Measurements from ENCODE around the gene TCERG1L. TPM values are rescaled to one million over a fixed set of nuclear protein-coding genes. Genes with fewer than 3 reads are reported as not detected.

TCERG1L gene
- total and polyA plus RNA-seq, 2 experiments from 2014 or later, result 0.47 to 0.73 TPM

GRCh38 chr10:131274133-131274880 lies 37.2 kb downstream of the TCERG1L start:
- Histone ChIP-seq H3K36me3 (replicated peaks; ENCODE audit: insufficient read depth, low read depth) (no peaks in the 10 kb centered on the region), H4K20me1 (ENCODE audit: insufficient read depth, poor library complexity, severe bottlenecking) (no peaks in the 10 kb centered on the region), H2AFZ (no peak overlapping the region), H3K27ac (no peak overlapping the region), H3K27me3 (peaks cover 4% of the 10 kb centered on the region), H3K4me1 (ENCODE audit: insufficient read depth) (no peaks in the 10 kb centered on the region), H3K79me2 (no peaks in the 10 kb centered on the region), H3K9me3 (ENCODE audit: low read depth) (no peaks in the 10 kb centered on the region), H3K4me2 (no peak overlapping the region), H3K4me3 (no peak overlapping the region), H3K9me2 (replicated peaks; ENCODE audit: insufficient read depth) (no peaks in the 10 kb centered on the region)
- TF ChIP-seq EZH2phosphoT487 (IDR thresholded peaks at IDR 0.05; ENCODE audit: low read depth, severe bottlenecking, unreplicated experiment), result no peak
- TF ChIP-seq EZH2 (IDR thresholded peaks at IDR 0.05; ENCODE audit: borderline replicate concordance), result no peak
- no peak for TF ChIP-seq CTCF (IDR thresholded peaks at IDR 0.05; ENCODE audit: poor library complexity)
- DNase-seq (ENCODE audit: low spot score), result no peak
- 96% methylated on average over 19 of the region's 19 CpGs for whole genome bisulfite sequencing (ENCODE audit: low lambda C conversion rate, missing lambda C conversion rate)

GRCh38 chr10:131273476-131273875 lies 38.0 kb downstream of the TCERG1L start:
- H3K79me2 ChIP-seq, result no peaks in the 10 kb centered on the region
- no peaks in the 10 kb centered on the region for H3K4me1 ChIP-seq (ENCODE audit: insufficient read depth)
- no peak for DNase-seq (ENCODE audit: low spot score)

GRCh38 chr10:131272897-131273451 lies 38.5 kb downstream of the TCERG1L start:
- 86% methylated on average over 15 of the region's 15 CpGs for WGBS (ENCODE audit: low lambda C conversion rate, missing lambda C conversion rate)
- DNase-seq (ENCODE audit: low spot score), result no peak

More at GRCh38 chr10:131273476-131273875, 38.0 kb downstream of the TCERG1L start:
- no peak for TF ChIP-seq EZH2phosphoT487 (IDR thresholded peaks at IDR 0.05; ENCODE audit: low read depth, severe bottlenecking, unreplicated experiment)
- no peak for TF ChIP-seq CTCF (IDR thresholded peaks at IDR 0.05; ENCODE audit: poor library complexity)
- TF ChIP-seq EZH2 (IDR thresholded peaks at IDR 0.05; ENCODE audit: borderline replicate concordance), result no peak
- Histone ChIP-seq H3K27me3 (peaks cover 6% of the 10 kb centered on the region), H3K27ac (no peak overlapping the region), H2AFZ (no peak overlapping the region), H3K4me3 (no peak overlapping the region), H3K9me2 (replicated peaks; ENCODE audit: insufficient read depth) (no peaks in the 10 kb centered on the region), H3K4me2 (no peak overlapping the region), H3K36me3 (replicated peaks; ENCODE audit: insufficient read depth, low read depth) (no peaks in the 10 kb centered on the region), H4K20me1 (ENCODE audit: insufficient read depth, poor library complexity, severe bottlenecking) (no peaks in the 10 kb centered on the region), H3K9me3 (ENCODE audit: low read depth) (no peaks in the 10 kb centered on the region)
- 86% methylated on average over 10 of the region's 10 CpGs for WGBS (ENCODE audit: low lambda C conversion rate, missing lambda C conversion rate)

More at GRCh38 chr10:131272897-131273451, 38.5 kb downstream of the TCERG1L start:
- H4K20me1 ChIP-seq (ENCODE audit: insufficient read depth, poor library complexity, severe bottlenecking), result no peaks in the 10 kb centered on the region
- H3K4me1 ChIP-seq (ENCODE audit: insufficient read depth), result no peaks in the 10 kb centered on the region
- H2AFZ ChIP-seq, result no peak overlapping the region
- H3K36me3 ChIP-seq (replicated peaks; ENCODE audit: insufficient read depth, low read depth), result no peaks in the 10 kb centered on the region
- H3K79me2 ChIP-seq, result no peaks in the 10 kb centered on the region
- no peaks in the 10 kb centered on the region for H3K9me2 ChIP-seq (replicated peaks; ENCODE audit: insufficient read depth)
- H3K27ac ChIP-seq, result no peak overlapping the region
- no peaks in the 10 kb centered on the region for H3K9me3 ChIP-seq (ENCODE audit: low read depth)
- H3K27me3 ChIP-seq, result peaks cover 8% of the 10 kb centered on the region
- no peak overlapping the region for H3K4me3 ChIP-seq
- no peak overlapping the region for H3K4me2 ChIP-seq
- TF ChIP-seq EZH2phosphoT487 (IDR thresholded peaks at IDR 0.05; ENCODE audit: low read depth, severe bottlenecking, unreplicated experiment), result no peak
- TF ChIP-seq EZH2 (IDR thresholded peaks at IDR 0.05; ENCODE audit: borderline replicate concordance), result no peak
- no peak for TF ChIP-seq CTCF (IDR thresholded peaks at IDR 0.05; ENCODE audit: poor library complexity)
